Smooth muscle cell (in vitro differentiated cells): ENCODE results near the gene TRERF1. TPM values are rescaled to one million over a fixed set of nuclear protein-coding genes. Genes with fewer than 3 reads are reported as not detected.
A peak's percentile ranks its signal among the peaks of the same experiment; 100 is the strongest.

ENCODE experiments used
- DNase-seq: peaks from one replicate; lab custom pipeline; 2025; ENCODE audit not compliant: unreplicated experiment; lab: John Stamatoyannopoulos, UW
- H2AFZ ChIP-seq: fragments of 200-600 bp; sonication (generic); 2 replicates; pipeline ENCODE4 v1.6.0; 2016; ENCODE audit warnings: antibody characterized with exemption, low read depth, mild to moderate bottlenecking
- H3F3A ChIP-seq: fragments of 200-600 bp; sonication (generic); 2 replicates; pipeline ENCODE4 v1.6.0; 2017; ENCODE audit warnings: antibody characterized with exemption, low read depth
- H3K27ac ChIP-seq: fragments of 200-600 bp; sonication (generic); 2 replicates; pipeline ENCODE4 v1.5.1; 2016; ENCODE audit warnings: low read depth, mild to moderate bottlenecking
- H3K27me3 ChIP-seq: fragments of 200-600 bp; sonication (generic); 2 replicates; pipeline ENCODE4 v1.6.1; 2016; ENCODE audit warnings: low read depth, mild to moderate bottlenecking
- H3K36me3 ChIP-seq: fragments of 200-600 bp; sonication (generic); 2 replicates; pipeline ENCODE4 v1.5.1; 2016; ENCODE audit warnings: low read depth
- H3K4me1 ChIP-seq: fragments of 200-600 bp; sonication (generic); 2 replicates; pipeline ENCODE4 v1.5.1; 2016; ENCODE audit warnings: low read depth
- H3K4me2 ChIP-seq: fragments of 200-600 bp; sonication (generic); 2 replicates; pipeline ENCODE4 v1.6.0; 2016; ENCODE audit warnings: mild to moderate bottlenecking
- H3K4me3 ChIP-seq: fragments of 200-600 bp; sonication (generic); 2 replicates; pipeline ENCODE4 v1.5.1; 2016; ENCODE audit warnings: mild to moderate bottlenecking
- H3K79me2 ChIP-seq: fragments of 200-600 bp; sonication (generic); 2 replicates; pipeline ENCODE4 v1.6.0; 2016; ENCODE audit warnings: low read depth, mild to moderate bottlenecking
- H3K9ac ChIP-seq: fragments of 200-600 bp; sonication (generic); 2 replicates; pipeline ENCODE4 v1.6.0; 2016; ENCODE audit warnings: low read depth
- H3K9me3 ChIP-seq: fragments of 200-600 bp; sonication (generic); replicated peaks from 2 replicates; pipeline ENCODE4 v1.5.1; 2016; ENCODE audit warnings: low read depth
- H4K20me1 ChIP-seq: fragments of 200-600 bp; sonication (generic); 2 replicates; pipeline ENCODE4 v1.6.0; 2016; ENCODE audit warnings: low read depth
- WGBS: methylation state at CpG from one replicate; pipeline ENCODE4 v1.1.7; 2016; ENCODE audit warnings: low lambda C conversion rate; 5-methylcytosine and 5-hydroxymethylcytosine counted together
- polyA plus RNA-seq: library from polyadenylated mRNA; unstranded; fragments of >200 nt; fragmentation: Nextera tagmentation; extraction: Ambion mirVana; gene quantifications from 2 replicates; pipeline ENCODE4 v1.2.1, GENCODE V29; 2016
- total RNA-seq: library from RNA; depleted of rRNA; stranded (reverse); fragments of >200 nt; gene quantifications from 2 replicates; pipeline ENCODE4 v1.2.3, GENCODE V29; 2014
- TF ChIP-seq, protein P1 (sequence below): fragments of 200-600 bp; sonication (generic); IDR thresholded peaks from 2 replicates; pipeline ENCODE4 v1.5.1; 2017; ENCODE audit warnings: borderline replicate concordance, mild to moderate bottlenecking, antibody characterized with exemption; ENCODE audit not compliant: insufficient read depth, poor library complexity, severe bottlenecking

Gene TRERF1
- total and polyA plus RNA-seq, 2 experiments from 2014 or later: 3.5 to 5.3 TPM

- no peaks in the 10 kb centered on the region for H3K27me3 ChIP-seq
- H4K20me1 ChIP-seq: peaks cover 10% of the 10 kb centered on the region
- TF ChIP-seq, protein P1, sequence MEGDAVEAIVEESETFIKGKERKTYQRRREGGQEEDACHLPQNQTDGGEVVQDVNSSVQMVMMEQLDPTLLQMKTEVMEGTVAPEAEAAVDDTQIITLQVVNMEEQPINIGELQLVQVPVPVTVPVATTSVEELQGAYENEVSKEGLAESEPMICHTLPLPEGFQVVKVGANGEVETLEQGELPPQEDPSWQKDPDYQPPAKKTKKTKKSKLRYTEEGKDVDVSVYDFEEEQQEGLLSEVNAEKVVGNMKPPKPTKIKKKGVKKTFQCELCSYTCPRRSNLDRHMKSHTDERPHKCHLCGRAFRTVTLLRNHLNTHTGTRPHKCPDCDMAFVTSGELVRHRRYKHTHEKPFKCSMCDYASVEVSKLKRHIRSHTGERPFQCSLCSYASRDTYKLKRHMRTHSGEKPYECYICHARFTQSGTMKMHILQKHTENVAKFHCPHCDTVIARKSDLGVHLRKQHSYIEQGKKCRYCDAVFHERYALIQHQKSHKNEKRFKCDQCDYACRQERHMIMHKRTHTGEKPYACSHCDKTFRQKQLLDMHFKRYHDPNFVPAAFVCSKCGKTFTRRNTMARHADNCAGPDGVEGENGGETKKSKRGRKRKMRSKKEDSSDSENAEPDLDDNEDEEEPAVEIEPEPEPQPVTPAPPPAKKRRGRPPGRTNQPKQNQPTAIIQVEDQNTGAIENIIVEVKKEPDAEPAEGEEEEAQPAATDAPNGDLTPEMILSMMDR: no peak
- no peak for DNase-seq
- H3K4me3 ChIP-seq: no peak overlapping the region
- H3K27ac ChIP-seq: peak overlapping the region; percentile 46
- 81% methylated on average over 14 of the region's 14 CpGs for WGBS
- H3K36me3 ChIP-seq: no peaks in the 10 kb centered on the region
- H2AFZ ChIP-seq: no peak overlapping the region
- peaks cover 12% of the 10 kb centered on the region for H3K4me1 ChIP-seq
- H3F3A ChIP-seq: no peaks in the 10 kb centered on the region
- no peaks in the 10 kb centered on the region for H3K79me2 ChIP-seq
- H3K9ac ChIP-seq: no peak overlapping the region
- no peaks in the 10 kb centered on the region for H3K9me3 ChIP-seq
- no peak overlapping the region for H3K4me2 ChIP-seq
Measured at GRCh38 chr6:42367353-42368011, 84.2 kb downstream of the TRERF1 start.

DNA sequence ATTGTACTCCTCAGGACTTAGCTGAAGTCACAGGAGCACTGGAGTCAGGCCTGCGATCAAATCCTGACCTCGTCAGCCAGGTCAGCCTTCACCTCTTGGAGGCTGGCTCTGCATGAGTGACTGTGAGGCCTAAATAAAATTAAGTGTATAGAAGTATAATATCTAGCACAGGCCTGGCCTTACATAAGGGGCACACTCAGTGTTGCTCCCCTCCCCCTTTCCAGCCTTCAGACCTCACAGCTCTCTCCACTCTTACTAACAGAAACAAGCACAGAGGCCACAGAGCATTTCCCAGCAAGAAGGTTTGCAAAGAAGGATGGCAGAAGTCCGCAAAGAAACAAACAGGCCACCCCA lies 84.8 kb downstream of the TRERF1 start:
- no peak overlapping the region for H3K4me2 ChIP-seq
- H3K27me3 ChIP-seq: no peaks in the 10 kb centered on the region
- H3K27ac ChIP-seq: no peak overlapping the region
- peaks cover 10% of the 10 kb centered on the region for H4K20me1 ChIP-seq
- no peak overlapping the region for H3K9ac ChIP-seq
- H3F3A ChIP-seq: no peaks in the 10 kb centered on the region
- H3K4me1 ChIP-seq: peaks cover 12% of the 10 kb centered on the region
- H3K4me3 ChIP-seq: no peak overlapping the region
- H3K9me3 ChIP-seq: no peaks in the 10 kb centered on the region
- no peaks in the 10 kb centered on the region for H3K36me3 ChIP-seq
- TF ChIP-seq, protein P1: no peak
- H3K79me2 ChIP-seq: no peaks in the 10 kb centered on the region
- no peak overlapping the region for H2AFZ ChIP-seq
- DNase-seq: no peak
- 94% methylated on average over 3 of the region's 3 CpGs for WGBS

- no peak for DNase-seq
- Histone ChIP-seq H3K4me1 (peaks cover 12% of the 10 kb centered on the region), H2AFZ (no peak overlapping the region), H3F3A (no peaks in the 10 kb centered on the region), H3K79me2 (no peaks in the 10 kb centered on the region), H3K4me2 (no peak overlapping the region), H4K20me1 (peaks cover 10% of the 10 kb centered on the region), H3K9ac (no peak overlapping the region), H3K9me3 (no peaks in the 10 kb centered on the region), H3K27ac (no peak overlapping the region), H3K4me3 (no peak overlapping the region), H3K27me3 (no peaks in the 10 kb centered on the region), H3K36me3 (no peaks in the 10 kb centered on the region)
- WGBS: 96% methylated on average over 5 of the region's 5 CpGs
- TF ChIP-seq, protein P1: no peak
Measured at GRCh38 chr6:42366011-42366705, 85.6 kb downstream of the TRERF1 start.
